COLO668 (cell line): ENCODE measurements around the gene MEGF11.

ENCODE experiments used
- DNase-seq: peaks from one replicate; lab custom pipeline; 2025; ENCODE audit not compliant: unreplicated experiment; lab: John Stamatoyannopoulos, UW

Gene MEGF11

GRCh38 chr15:66096688-66097058 is 156.9 kb downstream of the MEGF11 start:
- DNase-seq, result no peak

GRCh38 chr15:66095871-66096687 is 157.5 kb downstream of the MEGF11 start:
- peak; percentile 27 for DNase-seq

- DNase-seq, result peak; percentile 54
Observed at GRCh38 chr15:66094331-66094730, 159.2 kb downstream of the MEGF11 start.

GRCh38 chr15:66092053-66093016 is 161.2 kb downstream of the MEGF11 start:
- no peak for DNase-seq

GRCh38 chr15:66089509-66089908 is 164.0 kb downstream of the MEGF11 start:
- DNase-seq, result no peak

- no peak for DNase-seq
Observed at GRCh38 chr15:66089049-66089448, 164.5 kb downstream of the MEGF11 start.

- peak; percentile 26 for DNase-seq
Observed at GRCh38 chr15:66085128-66085527, 168.4 kb downstream of the MEGF11 start.

- DNase-seq, result no peak
Observed at GRCh38 chr15:66084704-66085103, 168.8 kb downstream of the MEGF11 start.

- peak; percentile 36 for DNase-seq
Observed at GRCh38 chr15:66080717-66081398, 172.7 kb downstream of the MEGF11 start.

GRCh38 chr15:66078929-66079275 is 174.6 kb downstream of the MEGF11 start:
- DNase-seq, result no peak

GRCh38 chr15:66078196-66078928 is 175.2 kb downstream of the MEGF11 start:
- DNase-seq, result no peak

GRCh38 chr15:66077320-66077663 is 176.3 kb downstream of the MEGF11 start:
- DNase-seq, result no peak

- no peak for DNase-seq
Observed at GRCh38 chr15:66076591-66077319, 176.8 kb downstream of the MEGF11 start.

GRCh38 chr15:66075947-66076346 is 177.6 kb downstream of the MEGF11 start:
- DNase-seq, result no peak

GRCh38 chr15:66072616-66073361 is 180.8 kb downstream of the MEGF11 start:
- no peak for DNase-seq

- DNase-seq, result no peak
Observed at GRCh38 chr15:66071921-66072295, 181.6 kb downstream of the MEGF11 start.

GRCh38 chr15:66071160-66071920 is 182.2 kb downstream of the MEGF11 start:
- no peak for DNase-seq

GRCh38 chr15:66070220-66070934 is 183.2 kb downstream of the MEGF11 start:
- no peak for DNase-seq
